VCaP (cell line): ENCODE measurements around the gene PARP9.
A peak's percentile ranks its signal among the peaks of the same experiment; 100 is the strongest.

Experiments used
- H3K27ac ChIP-seq: fragments of 450-650 bp; 2 replicates; pipeline ENCODE4 v1.5.1; 2017
- TF ChIP-seq, protein P1 (sequence below): fragments of 450-650 bp; conservative IDR thresholded peaks from 2 replicates; pipeline ENCODE4 v1.5.1; 2017; ENCODE audit warnings: mild to moderate bottlenecking, moderate library complexity

The PARP9 gene

GRCh38 chr3:122564155-122564912, at the start of gene PARP9, which contains the start of gene DTX3L:
TSS of gene PARP9 (minus strand) at chr3:122564300. CDS start at chr3:122559620, 4,680 bp downstream.
TSS of gene DTX3L (plus strand) at chr3:122564338. CDS start at chr3:122564427, 89 bp downstream.
- TF ChIP-seq, protein P1, sequence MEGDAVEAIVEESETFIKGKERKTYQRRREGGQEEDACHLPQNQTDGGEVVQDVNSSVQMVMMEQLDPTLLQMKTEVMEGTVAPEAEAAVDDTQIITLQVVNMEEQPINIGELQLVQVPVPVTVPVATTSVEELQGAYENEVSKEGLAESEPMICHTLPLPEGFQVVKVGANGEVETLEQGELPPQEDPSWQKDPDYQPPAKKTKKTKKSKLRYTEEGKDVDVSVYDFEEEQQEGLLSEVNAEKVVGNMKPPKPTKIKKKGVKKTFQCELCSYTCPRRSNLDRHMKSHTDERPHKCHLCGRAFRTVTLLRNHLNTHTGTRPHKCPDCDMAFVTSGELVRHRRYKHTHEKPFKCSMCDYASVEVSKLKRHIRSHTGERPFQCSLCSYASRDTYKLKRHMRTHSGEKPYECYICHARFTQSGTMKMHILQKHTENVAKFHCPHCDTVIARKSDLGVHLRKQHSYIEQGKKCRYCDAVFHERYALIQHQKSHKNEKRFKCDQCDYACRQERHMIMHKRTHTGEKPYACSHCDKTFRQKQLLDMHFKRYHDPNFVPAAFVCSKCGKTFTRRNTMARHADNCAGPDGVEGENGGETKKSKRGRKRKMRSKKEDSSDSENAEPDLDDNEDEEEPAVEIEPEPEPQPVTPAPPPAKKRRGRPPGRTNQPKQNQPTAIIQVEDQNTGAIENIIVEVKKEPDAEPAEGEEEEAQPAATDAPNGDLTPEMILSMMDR = no peak
- H3K27ac ChIP-seq = peak within 1 kb of the TSS; percentile 96

DNA sequence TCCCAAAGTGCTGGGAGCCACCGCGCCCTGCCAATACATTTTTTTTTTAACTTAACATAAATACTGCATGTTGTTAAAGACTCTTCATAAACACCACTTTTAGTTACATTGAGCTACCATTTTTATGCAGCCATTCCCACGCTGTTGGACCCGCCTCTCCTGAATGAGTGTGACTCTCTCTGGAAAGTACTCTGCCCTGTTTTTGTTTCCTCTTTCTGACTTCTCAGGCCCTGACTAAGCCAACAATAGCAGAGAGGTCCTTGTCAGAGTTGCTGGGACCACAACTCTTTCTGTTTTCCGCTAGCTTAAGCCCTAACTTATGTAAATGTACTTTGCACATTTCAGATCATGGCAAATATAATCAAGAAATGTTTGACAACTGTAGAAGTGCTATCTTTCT, 48.6 kb upstream of the PARP9 start:
- H3K27ac ChIP-seq = no peak overlapping the region
- TF ChIP-seq, protein P1 = no peak

- TF ChIP-seq, protein P1 = no peak
- no peak overlapping the region for H3K27ac ChIP-seq
These were observed 45.9 kb upstream of the PARP9 start for GRCh38 chr3:122609798-122610559.

- TF ChIP-seq, protein P1 = no peak
These were observed 44.8 kb upstream of the PARP9 start for GRCh38 chr3:122608916-122609315.

DNA sequence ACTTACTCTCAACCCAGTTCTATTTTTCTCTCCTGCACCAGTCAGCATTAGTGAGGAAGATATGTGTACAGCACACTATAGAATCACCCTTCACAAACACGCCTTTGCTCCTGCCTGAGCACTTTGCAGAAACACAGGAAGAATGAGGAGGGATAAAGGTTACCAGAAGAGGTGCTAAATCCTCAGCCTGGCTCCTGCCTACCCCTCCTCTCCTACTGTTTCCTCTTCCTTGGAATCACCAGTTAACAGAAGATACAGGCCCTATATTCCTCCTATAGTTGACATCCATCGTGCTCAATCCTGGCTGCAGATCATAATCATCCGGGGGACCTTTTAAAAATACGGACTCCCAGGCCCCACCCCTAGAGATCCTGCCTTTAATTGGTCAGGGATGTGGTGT, 42.2 kb upstream of the PARP9 start:
- TF ChIP-seq, protein P1 = no peak

More at GRCh38 chr3:122608916-122609315, 44.8 kb upstream of the PARP9 start:
- H3K27ac ChIP-seq = no peak overlapping the region

GRCh38 chr3:122603056-122603455, 39.0 kb upstream of the PARP9 start:
- no peak overlapping the region for H3K27ac ChIP-seq
- TF ChIP-seq, protein P1 = no peak

More for the DNA sequence above, 42.2 kb upstream of the PARP9 start:
- H3K27ac ChIP-seq = peak overlapping the region; percentile 64

GRCh38 chr3:122602011-122602710, 38.1 kb upstream of the PARP9 start:
- H3K27ac ChIP-seq = no peak overlapping the region
- TF ChIP-seq, protein P1 = no peak
